Transverse colon (tissue), 4 donors: ENCODE data around the gene TNS4. TPM values are rescaled to one million over a fixed set of nuclear protein-coding genes. Genes with fewer than 3 reads are reported as not detected.

Experiments
- DNase-seq: peaks from one replicate; pipeline ENCODE4 v3.0.0-alpha.2; 2019
- H3K27ac ChIP-seq, 4 donors: fragments of 200-600 bp; sonication (generic); 2 replicates each; pipeline ENCODE4 v1.5.1; 2016 to 2018; ENCODE audit warnings: inconsistent platforms in 4 of 4
- H3K27me3 ChIP-seq: fragments of 200-600 bp; sonication (generic); 2 replicates; pipeline ENCODE4 v1.5.1; 2017; ENCODE audit warnings: inconsistent platforms
- H3K36me3 ChIP-seq, 4 donors: fragments of 200-600 bp; sonication (generic); 2 replicates each; pipeline ENCODE4 v1.5.1; 2017 to 2019; ENCODE audit warnings: inconsistent platforms in 4 of 4
- H3K4me1 ChIP-seq, 4 donors: fragments of 200-600 bp; sonication (generic); 2 replicates each; pipeline ENCODE4 v1.5.1; 2017 to 2020; ENCODE audit warnings: inconsistent platforms in 4 of 4
- H3K4me3 ChIP-seq, 4 donors: fragments of 200-600 bp; sonication (generic); 1 replicate in 1 of 4; 2 replicates in 3 of 4; pipeline versions ENCODE4 v1.5.1 to v1.6.1; 2017 to 2019; ENCODE audit warnings: inconsistent platforms in 4 of 4
- H3K9me3 ChIP-seq, 2 donors: fragments of 200-600 bp; sonication (generic); 2 replicates each; pipeline ENCODE4 v1.5.1; 2017 to 2019; ENCODE audit warnings: inconsistent platforms in 2 of 2
- CTCF ChIP-seq, 5 experiments: fragments of 200-600 bp in 3 of 5; fragments of 450-650 bp in 2 of 5; sonication (generic) in 3 of 5; IDR thresholded peaks; 1 replicate in 2 of 5; 2 replicates in 3 of 5; pipeline ENCODE4 v1.5.1; 2016 to 2017; ENCODE audit warnings: antibody characterized with exemption in 5 of 5, inconsistent platforms in 3 of 5, mild to moderate bottlenecking in 2 of 5, moderate library complexity in 1 of 5
- EP300 ChIP-seq: sonication (generic); formaldehyde crosslinking; IDR thresholded peaks from one replicate; pipeline ENCODE4 v1.6.1; 2017; ENCODE audit warnings: antibody characterized with exemption, low read depth
- POLR2A ChIP-seq: fragments of 450-650 bp; IDR thresholded peaks from one replicate; pipeline ENCODE4 v1.6.1; 2016; ENCODE audit warnings: antibody characterized with exemption, mild to moderate bottlenecking, moderate library complexity
- POLR2AphosphoS5 ChIP-seq, 3 donors: sonication (generic); formaldehyde crosslinking; IDR thresholded peaks; one replicate each; pipeline ENCODE4 v1.6.1; 2016; ENCODE audit warnings: antibody characterized with exemption in 3 of 3
- WGBS, 2 donors: methylation state at CpG; one replicate each; pipeline ENCODE4 v1.1.5; 2018; ENCODE audit warnings: low coverage in 1 of 2; 5-methylcytosine and 5-hydroxymethylcytosine counted together
- in situ Hi-C, 4 donors: fragments of 200-750 bp; cut with MboI; loops; one replicate each; pipeline versions ENCODE4 v1.15.0 to v1.15.1; 2017; ENCODE audit warnings: low sequenced_read_pairs in 3 of 4, low pct_ligation_motif_present in 1 of 4, low pct_unique_long_range_greater_than_20kb in 1 of 4
- intact Hi-C: fragments of 100-400 bp; cut with DNase I; formaldehyde crosslinking; loops from one replicate; pipeline ENCODE4 v1.15.1; 2023; ENCODE audit warnings: low total_unique reads
- total RNA-seq, 4 donors: library from RNA; depleted of rRNA; stranded (reverse); fragments of >200 nt; gene quantifications; one replicate each; pipeline ENCODE4 v1.1.0, GENCODE V29; 2016

TNS4 gene
- total RNA-seq, 4 donors from 2014 or later = 1.2 to 4.2 (median 2.5) TPM; not detected in 1

GRCh38 chr17:40477796-40478195, 23.6 kb downstream of the TNS4 start:
- no peak overlapping the region for H3K27ac ChIP-seq
- TF ChIP-seq CTCF (IDR thresholded peaks at IDR 0.05) = no peak
- no peak for TF ChIP-seq POLR2A
- TF ChIP-seq POLR2AphosphoS5 (IDR thresholded peaks at IDR 0.05) = no peak
- no peak for TF ChIP-seq EP300

GRCh38 chr17:40475234-40475908, 26.1 kb downstream of the TNS4 start:
- TF ChIP-seq EP300 = no peak
- TF ChIP-seq POLR2AphosphoS5 (IDR thresholded peaks at IDR 0.05) = no peak
- no peak for TF ChIP-seq POLR2A
- TF ChIP-seq CTCF (IDR thresholded peaks at IDR 0.05) = no peak

More at GRCh38 chr17:40477796-40478195, 23.6 kb downstream of the TNS4 start:
- in situ Hi-C loops = no loop called here
- intact Hi-C loops = loop anchor here (5.0 kb wide), 1 partner anchor 35 kb away; the partner anchor contains the start of gene IGFBP4
- Histone ChIP-seq H3K9me3 (no peaks in the 10 kb centered on the region), H3K4me1 (peaks cover 21 to 53% (median 30%) of the 10 kb centered on the region in 4 donors), H3K4me3 (no peak overlapping the region), H3K27me3 (no peaks in the 10 kb centered on the region), H3K36me3 (no peaks in the 10 kb centered on the region)
- WGBS, 2 donors = 91% methylated on average over 1 of the region's 1 CpG; no CpG with 5 or more reads in 1 of the 2 donors
- no peak for DNase-seq

GRCh38 chr17:40474419-40475002, 26.9 kb downstream of the TNS4 start:
- intact Hi-C loops = loop anchor here (5.0 kb wide), 1 partner anchor 32 kb away; the partner anchor contains the start of gene IGFBP4
- peak overlapping the region; percentile 2 to 85 (median 78) for H3K27ac ChIP-seq
- DNase-seq = no peak

More at GRCh38 chr17:40475234-40475908, 26.1 kb downstream of the TNS4 start:
- H3K27ac ChIP-seq = peak overlapping the region; percentile 50 to 85 (median 72)
- DNase-seq = no peak
- 86% methylated on average over 18 of the region's 18 CpGs; no CpG with 5 or more reads in 1 of the 2 donors for WGBS, 2 donors
- H3K9me3 ChIP-seq = no peaks in the 10 kb centered on the region
- H3K36me3 ChIP-seq = no peaks in the 10 kb centered on the region
- peaks cover 19 to 46% (median 27%) of the 10 kb centered on the region in 4 donors for H3K4me1 ChIP-seq
- intact Hi-C loops (loop anchor here (5.0 kb wide), 1 partner anchor 33 kb away; the partner anchor contains the start of gene IGFBP4), in situ Hi-C loops (no loop called here)
- H3K4me3 ChIP-seq = no peak overlapping the region
- H3K27me3 ChIP-seq = no peaks in the 10 kb centered on the region

More at GRCh38 chr17:40474419-40475002, 26.9 kb downstream of the TNS4 start:
- no peaks in the 10 kb centered on the region for H3K27me3 ChIP-seq
- WGBS, 2 donors = 83% methylated on average over 9 of the region's 9 CpGs; no CpG with 5 or more reads in 1 of the 2 donors
- TF ChIP-seq POLR2A (no peak), POLR2AphosphoS5 (IDR thresholded peaks at IDR 0.05) (no peak), CTCF (IDR thresholded peaks at IDR 0.05) (no peak), EP300 (no peak)
- H3K4me1 ChIP-seq = peaks cover 19 to 43% (median 27%) of the 10 kb centered on the region in 4 donors
- H3K4me3 ChIP-seq = no peak overlapping the region
- in situ Hi-C loops = no loop called here
- no peaks in the 10 kb centered on the region for H3K9me3 ChIP-seq
- no peaks in the 10 kb centered on the region for H3K36me3 ChIP-seq
